ENCODE measurements around the gene EIF3A.
"Not testable (repeated sequence)": the region's sequence is repeated elsewhere in the genome, so short reads cannot be mapped to it uniquely, and the experiment has no call there.

The EIF3A gene

GRCh38 chr10:119118231-119118630 is 37.6 kb upstream of the EIF3A start:
- Histone ChIP-seq H3K27ac (no peak overlapping the region), H3K27me3 (replicated peaks) (no peaks in the 10 kb centered on the region), H3K36me3 (replicated peaks) (peaks cover 49% of the 10 kb centered on the region), H3K4me3 (ENCODE audit: low read depth, low read length) (no peak overlapping the region)
- in situ Hi-C loops (cut with HindIII; ENCODE audit: low pct_ligation_motif_present, low sequenced_read_pairs), result no loop called here
- TF ChIP-seq CTCF (IDR thresholded peaks at IDR 0.05; ENCODE audit: low read depth, low read length, missing control alignments), result no peak
- no peak for DNase-seq

GRCh38 chr10:119116326-119116951 is 35.8 kb upstream of the EIF3A start:
- no peaks in the 10 kb centered on the region for H3K27me3 ChIP-seq (replicated peaks)
- no peak for DNase-seq
- no peak for TF ChIP-seq CTCF (IDR thresholded peaks at IDR 0.05; ENCODE audit: low read depth, low read length, missing control alignments)
- H3K36me3 ChIP-seq (replicated peaks), result peaks cover 39% of the 10 kb centered on the region
- peak overlapping the region; percentile 37 for H3K27ac ChIP-seq
- in situ Hi-C loops (cut with HindIII; ENCODE audit: low pct_ligation_motif_present, low sequenced_read_pairs), result no loop called here
- H3K4me3 ChIP-seq (ENCODE audit: low read depth, low read length), result no peak overlapping the region

DNA sequence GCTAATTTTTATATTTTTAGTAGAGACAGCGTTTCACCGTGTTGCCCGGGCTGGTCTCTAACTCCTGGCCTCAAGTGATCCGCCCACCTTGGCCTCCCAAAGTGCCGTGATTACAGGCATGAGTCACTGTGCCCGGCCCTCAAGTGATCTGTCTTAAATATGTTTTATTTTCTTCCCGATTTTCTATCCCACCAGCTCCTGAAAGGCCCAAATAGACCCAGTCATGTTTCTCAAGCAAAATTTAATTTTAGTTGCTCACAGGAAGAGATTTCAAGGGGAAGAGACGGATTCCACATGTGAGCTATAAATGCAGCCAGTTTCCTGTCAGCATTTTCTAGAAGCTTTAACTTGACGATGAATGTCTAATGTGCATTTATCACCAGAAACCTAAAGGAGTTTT is 35.3 kb upstream of the EIF3A start:
- H3K36me3 ChIP-seq (replicated peaks), result peaks cover 36% of the 10 kb centered on the region
- no peaks in the 10 kb centered on the region for H3K27me3 ChIP-seq (replicated peaks)
- H3K4me3 ChIP-seq (ENCODE audit: low read depth, low read length), result no peak overlapping the region
- TF ChIP-seq CTCF (IDR thresholded peaks at IDR 0.05; ENCODE audit: low read depth, low read length, missing control alignments), result no peak
- DNase-seq, result peak; percentile 36
- H3K27ac ChIP-seq, result peak overlapping the region; percentile 37
- in situ Hi-C loops (cut with HindIII; ENCODE audit: low pct_ligation_motif_present, low sequenced_read_pairs), result no loop called here

DNA sequence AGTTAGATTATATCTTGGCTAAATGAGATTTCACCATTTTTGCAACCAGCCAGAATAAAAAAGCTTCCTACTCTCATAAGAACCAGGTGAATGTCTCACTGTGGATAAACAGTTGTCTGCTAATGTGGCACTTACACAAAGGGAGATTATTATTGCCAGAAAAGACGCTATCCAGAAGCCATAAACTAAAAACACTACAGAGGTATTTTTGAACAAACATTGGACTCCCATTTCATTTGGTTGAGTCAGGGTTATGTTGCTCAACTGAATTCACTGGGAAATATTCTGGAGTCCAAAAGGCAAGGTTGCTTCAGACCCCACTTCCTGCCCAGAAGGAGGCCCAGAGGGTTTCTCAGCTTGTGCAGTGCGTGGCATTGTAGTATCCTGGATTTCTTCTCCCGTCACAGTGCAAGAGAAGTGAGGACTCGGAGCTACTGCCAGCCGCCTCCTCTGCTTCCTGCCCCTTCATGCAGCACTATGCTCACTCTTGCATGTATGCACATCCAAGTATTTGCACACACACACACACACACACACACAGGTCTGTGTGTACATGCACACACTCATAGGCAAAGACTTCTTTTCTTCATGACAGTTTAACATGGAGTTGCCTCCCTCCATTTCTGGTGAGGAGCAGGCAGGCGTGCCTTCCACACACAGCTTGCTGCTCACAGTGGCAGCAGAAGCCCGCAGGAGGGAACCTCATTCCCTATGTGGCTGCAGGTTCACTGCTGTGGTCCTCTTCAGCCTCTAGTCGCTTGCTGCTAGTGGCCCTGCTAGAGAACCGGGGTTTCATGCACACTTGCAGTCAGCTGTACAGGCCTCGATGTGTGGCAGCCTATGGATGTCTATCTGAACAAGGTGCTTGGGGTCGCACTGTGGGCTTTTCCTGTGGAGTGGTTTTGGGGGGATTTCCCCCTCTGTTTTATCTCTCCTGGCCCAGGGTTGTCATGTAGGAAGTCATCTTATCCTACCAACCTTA is 33.4 kb upstream of the EIF3A start:
- in situ Hi-C loops (cut with HindIII; ENCODE audit: low pct_ligation_motif_present, low sequenced_read_pairs), result no loop called here
- peak; percentile 86 for DNase-seq
- H3K4me3 ChIP-seq (ENCODE audit: low read depth, low read length), result no peak overlapping the region
- H3K36me3 ChIP-seq (replicated peaks), result peaks cover 23% of the 10 kb centered on the region
- no peak for TF ChIP-seq CTCF (IDR thresholded peaks at IDR 0.05; ENCODE audit: low read depth, low read length, missing control alignments)
- H3K27ac ChIP-seq, result peak overlapping the region; percentile 73
- H3K27me3 ChIP-seq (replicated peaks), result no peaks in the 10 kb centered on the region

GRCh38 chr10:119112056-119112455 is 31.4 kb upstream of the EIF3A start:
- H3K36me3 ChIP-seq (replicated peaks), result peaks cover 18% of the 10 kb centered on the region
- in situ Hi-C loops (cut with HindIII; ENCODE audit: low pct_ligation_motif_present, low sequenced_read_pairs), result no loop called here
- TF ChIP-seq CTCF (IDR thresholded peaks at IDR 0.05; ENCODE audit: low read depth, low read length, missing control alignments), result no peak

GRCh38 chr10:119107771-119108170 is 27.2 kb upstream of the EIF3A start:
- peaks cover 10% of the 10 kb centered on the region for H3K36me3 ChIP-seq (replicated peaks)
- in situ Hi-C loops (cut with HindIII; ENCODE audit: low pct_ligation_motif_present, low sequenced_read_pairs); H3K27me3 ChIP-seq (replicated peaks); H3K4me3 ChIP-seq (ENCODE audit: low read depth, low read length); H3K27ac ChIP-seq; DNase-seq: not testable (repeated sequence)

More at GRCh38 chr10:119112056-119112455, 31.4 kb upstream of the EIF3A start:
- no peaks in the 10 kb centered on the region for H3K27me3 ChIP-seq (replicated peaks)
- peak; percentile 32 for DNase-seq
- H3K4me3 ChIP-seq (ENCODE audit: low read depth, low read length), result no peak overlapping the region
- H3K27ac ChIP-seq, result peak overlapping the region; percentile 62

DNA sequence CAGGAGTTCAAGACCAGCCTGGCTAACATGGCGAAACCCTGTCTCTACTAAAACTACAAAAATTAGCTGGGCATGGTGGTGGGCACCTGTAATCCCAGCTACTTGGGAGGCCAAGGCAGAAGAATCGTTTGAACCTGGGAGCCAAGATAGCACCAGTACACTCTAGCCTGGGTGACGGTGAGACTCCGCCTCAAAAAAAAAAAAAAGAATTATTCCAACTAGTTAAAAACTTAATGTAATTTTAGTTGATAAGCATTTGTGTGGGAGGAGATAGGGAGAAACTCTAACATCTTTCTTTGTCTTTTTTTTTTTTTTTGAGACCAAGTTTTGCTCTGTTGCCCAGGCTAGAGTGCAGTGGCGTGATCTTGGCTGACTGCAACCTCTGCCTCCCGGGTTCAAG is 26.5 kb upstream of the EIF3A start:
- H3K27ac ChIP-seq; H3K27me3 ChIP-seq (replicated peaks); DNase-seq; in situ Hi-C loops (cut with HindIII; ENCODE audit: low pct_ligation_motif_present, low sequenced_read_pairs); H3K4me3 ChIP-seq (ENCODE audit: low read depth, low read length): not testable (repeated sequence)
- H3K36me3 ChIP-seq (replicated peaks), result peaks cover 10% of the 10 kb centered on the region

DNA sequence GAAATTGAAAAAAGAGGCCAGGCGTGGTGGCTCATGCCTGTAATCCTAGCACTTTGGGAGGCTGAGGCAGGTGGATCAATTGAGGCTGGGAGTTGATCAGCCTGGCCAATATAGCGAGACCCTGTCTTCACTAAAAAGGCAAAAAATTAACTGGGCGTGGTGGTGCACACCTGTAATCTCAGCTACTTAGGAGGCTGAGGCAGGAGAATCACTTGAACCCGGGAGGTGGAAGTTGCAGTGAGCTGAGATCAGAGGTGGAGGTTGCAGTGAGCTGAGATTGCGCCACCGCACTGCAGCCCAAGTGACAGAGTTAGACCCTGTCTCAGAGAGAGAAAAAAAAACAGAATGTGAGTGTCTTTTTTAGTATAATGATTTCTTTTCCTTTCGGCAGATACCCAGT is 25.3 kb upstream of the EIF3A start:
- H3K27ac ChIP-seq; H3K36me3 ChIP-seq (replicated peaks); H3K27me3 ChIP-seq (replicated peaks); H3K4me3 ChIP-seq (ENCODE audit: low read depth, low read length); in situ Hi-C loops (cut with HindIII; ENCODE audit: low pct_ligation_motif_present, low sequenced_read_pairs); DNase-seq: not testable (repeated sequence)
